ENCODE data around the gene COLGALT1. TPM values are rescaled to one million over a fixed set of nuclear protein-coding genes. Genes with fewer than 3 reads are reported as not detected.

COLGALT1 gene
- total RNA-seq, 1 experiment from 2014 or later: 86.0 TPM

GRCh38 chr19:17515408-17516149, 39.9 kb upstream of the COLGALT1 start:
- Histone ChIP-seq H3K79me2 (ENCODE audit: insufficient read depth, low read length) (peaks cover 8% of the 10 kb centered on the region), H3K9me3 (ENCODE audit: control insufficient read depth in 1 of 2, insufficient read depth in 1 of 2, low read depth in 1 of 2, low read length in 2 of 2) (peaks cover 0 to 9% of the 10 kb centered on the region in 2 experiments; a peak in 1 of 4 replicates), H3K27ac (ENCODE audit: low read depth, low read length) (no peak overlapping the region), H2AFZ (ENCODE audit: low read depth, low read length, poor library complexity, severe bottlenecking) (no peak overlapping the region), H4K20me1 (ENCODE audit: insufficient read depth) (no peaks in the 10 kb centered on the region), H3K4me2 (ENCODE audit: low read length) (peak overlapping the region; percentile 39), H3K4me3 (replicated peaks in 1 of 2; ENCODE audit: low read depth in 1 of 2, low read length in 2 of 2) (no peak overlapping the region), H3K4me1 (ENCODE audit: control insufficient read depth in 1 of 2, insufficient read depth in 2 of 2, low read length in 2 of 2) (peaks cover 20 to 38% of the 10 kb centered on the region in 2 experiments), H3K27me3 (ENCODE audit: insufficient read depth, low read length) (no peaks in the 10 kb centered on the region), H3K36me3 (ENCODE audit: control insufficient read depth in 1 of 2, insufficient read depth in 2 of 2, low read length in 2 of 2) (peaks cover 0 to 8% of the 10 kb centered on the region in 2 experiments; a peak in 1 of 4 replicates), H3K9me2 (ENCODE audit: insufficient read depth) (no peaks in the 10 kb centered on the region), H3K9ac (ENCODE audit: low read length) (no peak overlapping the region)
- TF ChIP-seq POLR2AphosphoS5 (IDR thresholded peaks at IDR 0.05; ENCODE audit: low read depth, low read length) (peak; percentile 25; the same call in 1 of the 2 replicates), JUND (IDR thresholded peaks at IDR 0.05) (peak; percentile 42; the same call in 1 of the 2 replicates), SP1 (IDR thresholded peaks at IDR 0.05; ENCODE audit: low read depth) (no peak), YY1 (IDR thresholded peaks at IDR 0.05; ENCODE audit: extremely low read depth, insufficient replicate concordance, low read depth, low read length) (no peak)
- no TSS peak for BruUV-seq (replicated peaks)
- intact Hi-C loops (cut with micrococcal nuclease): no loop called here
- DNase-seq (ENCODE audit: low read depth, low spot score) (no peak), ATAC-seq (no peak)
- ChIA-PET POLR2A (no interaction called here), RAD21 (ENCODE audit: low non-redundant PET in 1 of 2, low total read pairs in 2 of 2, uncharacterized antibody in 2 of 2, unreplicated experiment in 2 of 2) (no interaction called here), CTCF (no interaction called here)

DNA sequence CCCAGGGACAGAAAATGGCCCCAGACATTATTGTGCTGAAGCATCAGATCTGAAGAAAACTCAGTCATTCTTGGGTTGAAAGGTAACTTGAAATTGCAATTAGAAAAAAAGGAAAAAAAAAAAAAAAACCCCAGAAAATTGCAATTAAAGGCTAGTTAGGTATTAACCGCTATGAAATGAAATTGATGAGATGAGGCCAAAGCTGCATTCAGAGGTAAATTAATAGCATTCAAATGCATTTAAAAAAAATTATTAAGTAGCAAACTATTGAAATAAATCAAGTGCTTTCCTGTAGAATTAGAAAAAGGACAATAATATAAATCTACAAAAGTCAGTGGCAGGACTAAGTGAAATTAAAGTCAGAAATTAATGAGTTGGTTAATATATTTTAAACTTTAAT, 37.6 kb upstream of the COLGALT1 start:
- BruUV-seq (replicated peaks): no TSS peak
- no peak for TF ChIP-seq POLR2AphosphoS5 (IDR thresholded peaks at IDR 0.05; ENCODE audit: low read depth, low read length)
- no peak for TF ChIP-seq POLR2A (IDR thresholded peaks at IDR 0.05; ENCODE audit: borderline replicate concordance, extremely low read depth, insufficient read depth, insufficient read length)
- no peak for TF ChIP-seq EZH2phosphoT487 (IDR thresholded peaks at IDR 0.05; ENCODE audit: borderline replicate concordance)
- no peak for TF ChIP-seq CEBPB (IDR thresholded peaks at IDR 0.05; ENCODE audit: low read depth)
- TF ChIP-seq, protein P1, sequence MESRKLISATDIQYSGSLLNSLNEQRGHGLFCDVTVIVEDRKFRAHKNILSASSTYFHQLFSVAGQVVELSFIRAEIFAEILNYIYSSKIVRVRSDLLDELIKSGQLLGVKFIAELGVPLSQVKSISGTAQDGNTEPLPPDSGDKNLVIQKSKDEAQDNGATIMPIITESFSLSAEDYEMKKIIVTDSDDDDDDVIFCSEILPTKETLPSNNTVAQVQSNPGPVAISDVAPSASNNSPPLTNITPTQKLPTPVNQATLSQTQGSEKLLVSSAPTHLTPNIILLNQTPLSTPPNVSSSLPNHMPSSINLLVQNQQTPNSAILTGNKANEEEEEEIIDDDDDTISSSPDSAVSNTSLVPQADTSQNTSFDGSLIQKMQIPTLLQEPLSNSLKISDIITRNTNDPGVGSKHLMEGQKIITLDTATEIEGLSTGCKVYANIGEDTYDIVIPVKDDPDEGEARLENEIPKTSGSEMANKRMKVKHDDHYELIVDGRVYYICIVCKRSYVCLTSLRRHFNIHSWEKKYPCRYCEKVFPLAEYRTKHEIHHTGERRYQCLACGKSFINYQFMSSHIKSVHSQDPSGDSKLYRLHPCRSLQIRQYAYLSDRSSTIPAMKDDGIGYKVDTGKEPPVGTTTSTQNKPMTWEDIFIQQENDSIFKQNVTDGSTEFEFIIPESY (IDR thresholded peaks at IDR 0.05; ENCODE audit: extremely low read depth, insufficient replicate concordance, low read length): no peak
- TF ChIP-seq, protein P2, sequence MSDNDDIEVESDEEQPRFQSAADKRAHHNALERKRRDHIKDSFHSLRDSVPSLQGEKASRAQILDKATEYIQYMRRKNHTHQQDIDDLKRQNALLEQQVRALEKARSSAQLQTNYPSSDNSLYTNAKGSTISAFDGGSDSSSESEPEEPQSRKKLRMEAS (IDR thresholded peaks at IDR 0.05): no peak
- no peak for TF ChIP-seq CTCF (IDR thresholded peaks at IDR 0.05 in 2 of 3, conservative IDR thresholded peaks at IDR 0.05 in 1 of 3; ENCODE audit: borderline replicate concordance in 1 of 3, insufficient read depth in 1 of 3, low read depth in 2 of 3, low read length in 2 of 3)
- TF ChIP-seq RAD21 (IDR thresholded peaks at IDR 0.05; ENCODE audit: low read depth): no peak
- no peak for TF ChIP-seq TCF7L2 (IDR thresholded peaks at IDR 0.05; ENCODE audit: borderline replicate concordance, extremely low read depth, insufficient read depth, insufficient read length)
- TF ChIP-seq, protein P3, sequence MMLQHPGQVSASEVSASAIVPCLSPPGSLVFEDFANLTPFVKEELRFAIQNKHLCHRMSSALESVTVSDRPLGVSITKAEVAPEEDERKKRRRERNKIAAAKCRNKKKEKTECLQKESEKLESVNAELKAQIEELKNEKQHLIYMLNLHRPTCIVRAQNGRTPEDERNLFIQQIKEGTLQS (IDR thresholded peaks at IDR 0.05): no peak
- no peak for TF ChIP-seq CBX3 (IDR thresholded peaks at IDR 0.05; ENCODE audit: low read depth)
- TF ChIP-seq ZNF274 (IDR thresholded peaks at IDR 0.05; ENCODE audit: low read depth, low read length): no peak
- ChIA-PET POLR2A (no interaction called here), CTCF (no interaction called here), RAD21 (ENCODE audit: low non-redundant PET in 1 of 2, low total read pairs in 2 of 2, uncharacterized antibody in 2 of 2, unreplicated experiment in 2 of 2) (no interaction called here)
- intact Hi-C loops (cut with micrococcal nuclease): no loop called here
- ATAC-seq (no peak), DNase-seq (ENCODE audit: low read depth, low spot score) (no peak)
- Histone ChIP-seq H3K79me2 (ENCODE audit: insufficient read depth, low read length) (no peaks in the 10 kb centered on the region), H3K4me2 (ENCODE audit: low read length) (no peak overlapping the region), H3K9me3 (ENCODE audit: control insufficient read depth in 1 of 2, insufficient read depth in 1 of 2, low read depth in 1 of 2, low read length in 2 of 2) (peaks cover 0 to 9% of the 10 kb centered on the region in 2 experiments; a peak in 1 of 4 replicates), H3K4me3 (replicated peaks in 1 of 2; ENCODE audit: low read depth in 1 of 2, low read length in 2 of 2) (no peak overlapping the region), H3K36me3 (ENCODE audit: control insufficient read depth in 1 of 2, insufficient read depth in 2 of 2, low read length in 2 of 2) (peaks cover 0 to 8% of the 10 kb centered on the region in 2 experiments; a peak in 1 of 4 replicates), H3K27ac (ENCODE audit: low read depth, low read length) (no peak overlapping the region), H2AFZ (ENCODE audit: low read depth, low read length, poor library complexity, severe bottlenecking) (no peak overlapping the region), H3K4me1 (ENCODE audit: control insufficient read depth in 1 of 2, insufficient read depth in 2 of 2, low read length in 2 of 2) (peaks cover 15 to 30% of the 10 kb centered on the region in 2 experiments), H3K9ac (ENCODE audit: low read length) (no peak overlapping the region), H3K27me3 (ENCODE audit: insufficient read depth, low read length) (no peaks in the 10 kb centered on the region), H4K20me1 (ENCODE audit: insufficient read depth) (no peaks in the 10 kb centered on the region), H3K9me2 (ENCODE audit: insufficient read depth) (no peaks in the 10 kb centered on the region)

Data from HCT116 (cell line).